ENCODE results near the gene CPT2.

DNA sequence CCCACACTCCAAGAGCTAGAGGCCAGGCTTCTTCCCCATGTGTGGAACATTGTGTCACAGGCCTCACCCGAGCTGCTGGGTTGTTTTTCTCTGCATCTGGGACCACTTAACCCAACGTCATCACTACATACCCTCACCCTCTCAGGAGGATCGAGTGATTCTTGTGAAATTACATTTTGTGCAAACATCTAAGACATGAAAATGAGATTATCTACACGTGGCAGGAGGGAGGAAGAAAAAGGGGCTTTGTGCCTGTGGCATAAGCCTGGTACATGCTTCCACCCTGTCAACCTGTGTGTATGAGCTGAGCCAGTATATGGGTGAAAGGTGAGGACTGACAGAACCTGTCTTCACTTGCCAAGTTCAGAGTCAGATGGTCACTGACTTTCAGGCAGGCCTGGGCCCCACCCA lies 1.6 kb downstream of the CPT2 start:
- TF ChIP-seq POLR2AphosphoS5 (IDR thresholded peaks at IDR 0.05; ENCODE audit: low read depth, low read length) (no peak), POLR2A (IDR thresholded peaks at IDR 0.05; ENCODE audit: low read depth, low read length) (no peak), TAF1 (IDR thresholded peaks at IDR 0.05; ENCODE audit: borderline replicate concordance, low read depth, low read length) (no peak)
